Cardiac fibroblast (primary cell): Measurements from ENCODE around the gene PCSK7.

ENCODE experiments used
- DNase-seq, 2 donors: peaks; one replicate each; pipeline versions ENCODE4 v3.0.0 to v3.0.0-alpha.2; 2010; ENCODE audit warnings: low read depth in 2 of 2
- H3K4me3 ChIP-seq, 2 donors: replicated peaks in 1 of 2; 1 replicate in 1 of 2; 2 replicates in 1 of 2; pipeline ENCODE4 v1.5.1; 2011; ENCODE audit warnings: low read depth in 2 of 2, low read length in 2 of 2, mild to moderate bottlenecking in 2 of 2, moderate library complexity in 1 of 2
- CTCF ChIP-seq: IDR thresholded peaks from one replicate; pipeline ENCODE4 v1.5.1; 2011; ENCODE audit warnings: low read depth, mild to moderate bottlenecking, low read length, inconsistent platforms

Gene PCSK7

DNA sequence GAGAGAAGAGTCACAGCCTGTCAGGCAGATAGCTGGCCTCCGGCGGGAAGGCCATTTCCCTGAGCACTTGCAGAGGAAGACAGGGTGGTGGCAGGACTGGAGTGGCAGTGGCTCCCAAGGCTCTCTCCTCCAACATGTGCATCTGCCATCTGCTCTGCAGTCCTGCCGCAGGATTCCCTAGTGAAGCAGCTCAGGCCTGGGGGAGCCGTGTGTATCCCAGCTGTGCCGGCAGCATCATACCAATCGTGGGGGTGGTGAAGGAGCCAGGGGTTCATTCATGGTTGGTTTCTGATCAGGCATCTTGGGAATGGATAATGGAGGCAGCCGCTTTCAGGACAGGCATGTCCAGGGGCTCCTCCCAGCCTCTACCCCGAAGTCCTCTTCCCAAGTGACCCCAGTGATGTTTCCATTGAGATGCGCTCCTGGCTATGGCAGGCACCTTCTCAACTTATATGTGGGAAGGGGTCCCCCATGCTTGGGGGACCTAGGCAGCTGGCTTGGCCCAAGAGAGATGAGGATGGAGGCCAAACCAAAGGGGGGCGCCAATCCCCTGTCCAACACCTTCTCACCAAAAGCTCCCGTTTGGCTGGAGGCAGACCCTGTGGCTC, 26.6 kb downstream of the PCSK7 start:
- no peak overlapping the region for H3K4me3 ChIP-seq
- TF ChIP-seq CTCF = no peak
- DNase-seq = peak in 1 of 2 donors; percentile 21

GRCh38 chr11:117204283-117205080, 27.4 kb downstream of the PCSK7 start:
- no peak for DNase-seq
- no peak overlapping the region for H3K4me3 ChIP-seq
- no peak for TF ChIP-seq CTCF

DNA sequence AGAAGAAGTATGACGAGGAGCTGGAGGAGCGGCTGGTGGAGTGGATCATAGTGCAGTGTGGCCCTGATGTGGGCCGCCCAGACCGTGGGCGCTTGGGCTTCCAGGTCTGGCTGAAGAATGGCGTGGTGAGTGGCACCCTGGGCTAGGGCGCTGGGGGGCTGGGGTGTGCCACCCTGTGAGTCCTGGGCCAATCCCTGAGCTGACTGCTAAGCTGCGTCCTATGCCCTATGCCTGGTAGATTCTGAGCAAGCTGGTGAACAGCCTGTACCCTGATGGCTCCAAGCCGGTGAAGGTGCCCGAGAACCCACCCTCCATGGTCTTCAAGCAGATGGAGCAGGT, 28.8 kb downstream of the PCSK7 start:
- no peak overlapping the region for H3K4me3 ChIP-seq
- DNase-seq = peak in 1 of 2 donors; percentile 23
- TF ChIP-seq CTCF = no peak

DNA sequence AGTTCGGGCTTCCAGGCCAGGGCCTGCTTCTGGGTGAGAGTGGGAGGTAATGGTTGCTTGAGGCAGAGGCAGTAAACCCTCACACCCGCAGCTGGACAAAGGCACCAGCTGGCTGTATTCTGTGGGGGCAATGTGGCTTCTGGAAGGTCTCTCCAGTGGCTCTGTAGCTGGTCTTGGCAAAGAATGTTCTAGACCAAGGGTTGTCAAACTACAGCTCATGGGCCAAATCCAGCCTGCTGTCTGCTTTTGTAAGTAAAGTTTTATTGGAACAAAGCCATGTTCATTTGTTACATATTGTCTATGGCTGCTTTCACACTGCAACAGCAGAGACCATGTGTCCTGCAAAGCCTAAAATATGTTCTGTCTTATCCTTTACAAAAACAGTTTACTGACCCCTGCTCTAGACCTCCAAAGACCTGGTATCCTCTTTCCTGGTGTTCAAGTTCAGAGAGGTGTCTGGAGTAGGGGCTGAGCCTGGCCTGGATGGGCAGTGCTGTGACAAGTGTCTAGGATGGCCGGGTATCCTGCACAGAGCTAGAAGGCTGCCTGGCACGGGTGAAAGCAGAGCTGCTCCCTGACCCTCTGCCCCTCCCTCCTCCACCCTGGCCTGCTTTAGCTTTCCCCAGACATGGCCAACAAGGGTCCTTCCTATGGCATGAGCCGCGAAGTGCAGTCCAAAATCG, 29.3 kb downstream of the PCSK7 start:
- H3K4me3 ChIP-seq = peak overlapping the region; percentile 64 to 75
- peak; percentile 31 to 57 for DNase-seq
- no peak for TF ChIP-seq CTCF

GRCh38 chr11:117201658-117202305, 30.1 kb downstream of the PCSK7 start:
- no peak for TF ChIP-seq CTCF
- H3K4me3 ChIP-seq = peak overlapping the region; percentile 64 to 75
- DNase-seq = peak; percentile 59 to 60

DNA sequence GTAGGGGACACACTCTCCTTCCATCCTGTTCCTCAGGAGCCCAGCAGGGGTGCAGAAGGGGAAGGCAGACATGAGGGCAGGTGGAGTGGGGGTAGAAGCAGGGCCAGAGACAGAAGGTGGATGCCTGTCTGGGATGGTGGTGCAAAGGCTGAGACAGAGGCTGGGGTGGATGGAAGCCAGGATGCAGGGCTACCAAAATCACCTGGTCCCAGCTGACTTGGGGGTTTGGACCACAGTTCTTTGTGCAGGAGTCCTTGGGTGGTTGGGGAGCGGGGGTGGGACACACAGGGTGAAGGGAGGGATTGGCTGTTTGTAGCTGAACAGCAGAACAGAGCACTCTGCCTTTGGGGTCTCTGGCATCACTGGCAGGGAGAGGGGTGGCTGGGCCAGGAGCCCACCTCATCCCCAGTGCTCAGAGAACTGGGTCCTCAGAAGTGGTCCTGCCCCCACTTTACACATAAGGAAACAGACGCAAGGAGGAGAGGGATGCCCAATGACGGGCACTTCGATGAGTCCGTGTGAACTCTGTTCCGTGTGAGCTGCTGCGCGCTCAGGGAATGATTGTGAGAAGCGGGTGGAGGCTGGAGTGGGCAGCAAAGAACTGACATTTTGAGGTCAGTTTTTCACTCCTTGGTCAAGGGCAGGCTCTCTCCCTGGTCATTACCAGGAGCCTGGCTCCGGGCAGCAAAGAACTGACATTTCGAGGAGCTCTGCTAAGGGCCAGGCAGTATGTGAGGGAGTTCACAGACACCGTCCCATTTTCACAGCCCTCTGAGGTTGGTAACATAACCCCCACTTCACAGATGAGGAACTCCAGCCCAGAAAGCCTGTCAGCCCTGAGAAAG, 30.8 kb downstream of the PCSK7 start:
- peak; percentile 32 to 46 for DNase-seq
- H3K4me3 ChIP-seq = peak overlapping the region; percentile 64 to 75

More for the DNA sequence above, 30.8 kb downstream of the PCSK7 start:
- TF ChIP-seq CTCF = no peak
